SU-DHL-6 (cell line): Measurements from ENCODE around the gene SMARCC2.

ENCODE experiments used
- H2AFZ ChIP-seq: fragments of 200-600 bp; sonication (generic); 2 replicates; pipeline ENCODE4 v1.6.1; 2014; ENCODE audit warnings: low read depth, mild to moderate bottlenecking, moderate library complexity, mixed read lengths, antibody characterized with exemption, low read length; ENCODE audit not compliant: severe bottlenecking
- H3F3A ChIP-seq: fragments of 200-600 bp; shearing (Covaris generic); 2 replicates; pipeline ENCODE4 v1.6.0; 2016; ENCODE audit warnings: antibody characterized with exemption, mild to moderate bottlenecking; ENCODE audit not compliant: insufficient read depth
- H3K27ac ChIP-seq: fragments of 200-600 bp; sonication (generic); 2 replicates; pipeline ENCODE4 v1.5.1; 2016; ENCODE audit warnings: low read depth, mild to moderate bottlenecking, low read length, moderate library complexity, mixed read lengths
- H3K27me3 ChIP-seq: fragments of 200-600 bp; sonication (generic), shearing (Covaris generic); 2 replicates; pipeline ENCODE4 v1.6.0; 2014; ENCODE audit warnings: mild to moderate bottlenecking, low read length
- H3K36me3 ChIP-seq: fragments of 200-600 bp; sonication (generic); 2 replicates; pipeline ENCODE4 v1.6.1; 2014; ENCODE audit warnings: mild to moderate bottlenecking, low read length, mixed read lengths
- H3K4me2 ChIP-seq: fragments of 300-600, 200-600 bp; shearing (Covaris generic), sonication (generic); 2 replicates; pipeline ENCODE4 v1.6.0; 2014; ENCODE audit warnings: low read length, low read depth, mild to moderate bottlenecking; ENCODE audit not compliant: poor library complexity, severe bottlenecking
- H3K4me3 ChIP-seq: fragments of 200-600 bp; sonication (generic); 2 replicates; pipeline ENCODE4 v1.5.1; 2014; ENCODE audit warnings: antibody characterized with exemption, low read length, mild to moderate bottlenecking, mixed read lengths; ENCODE audit not compliant: insufficient read depth, poor library complexity, severe bottlenecking
- H3K79me2 ChIP-seq: fragments of 200-600 bp; sonication (generic); 2 replicates; pipeline ENCODE4 v1.6.1; 2014; ENCODE audit warnings: mild to moderate bottlenecking, low read length, moderate library complexity; ENCODE audit not compliant: insufficient read depth
- H3K9ac ChIP-seq: fragments of 200-600 bp; sonication (generic); 2 replicates; pipeline ENCODE4 v1.7.0; 2014; ENCODE audit warnings: mild to moderate bottlenecking, low read length
- H3K9me2 ChIP-seq: fragments of 200-600 bp; sonication (generic); replicated peaks from 2 replicates; pipeline ENCODE4 v1.6.1; 2014; ENCODE audit warnings: low read length; ENCODE audit not compliant: insufficient read depth
- H3K9me3 ChIP-seq: fragments of 200-600 bp; sonication (generic); 2 replicates; pipeline ENCODE4 v1.6.1; 2014; ENCODE audit warnings: low read length, mixed read lengths; ENCODE audit not compliant: insufficient read depth
- H4K20me1 ChIP-seq: fragments of 200-600 bp; sonication (generic); 2 replicates; pipeline ENCODE4 v1.6.1; 2014; ENCODE audit warnings: low read depth, mild to moderate bottlenecking, antibody characterized with exemption, low read length, moderate library complexity, mixed read lengths
- CTCF ChIP-seq: fragments of 200-600 bp; sonication (generic); IDR thresholded peaks from one replicate; pipeline ENCODE4 v1.5.1; 2017; ENCODE audit warnings: antibody characterized with exemption, mild to moderate bottlenecking, low read length, moderate library complexity; ENCODE audit not compliant: insufficient read depth, poor library complexity, severe bottlenecking
- EZH2phosphoT487 ChIP-seq: fragments of 200-600 bp; sonication (generic), shearing (Covaris generic); conservative IDR thresholded peaks from 2 replicates; pipeline ENCODE4 v1.6.1; 2018; ENCODE audit warnings: mild to moderate bottlenecking, antibody characterized with exemption, low read length, moderate library complexity, mixed read lengths

Gene SMARCC2

GRCh38 chr12:56128670-56129205 is 60.5 kb downstream of the SMARCC2 start:
- peaks cover 24% of the 10 kb centered on the region for H3F3A ChIP-seq
- H3K9me3 ChIP-seq = no peaks in the 10 kb centered on the region
- H4K20me1 ChIP-seq = no peaks in the 10 kb centered on the region
- no peaks in the 10 kb centered on the region for H3K27me3 ChIP-seq
- H3K9ac ChIP-seq = peak overlapping the region; percentile 87
- peak overlapping the region; percentile 91 for H3K4me2 ChIP-seq
- no peak for TF ChIP-seq EZH2phosphoT487
- no peak for TF ChIP-seq CTCF
- H3K36me3 ChIP-seq = no peaks in the 10 kb centered on the region
- H3K9me2 ChIP-seq = no peaks in the 10 kb centered on the region
- peak overlapping the region; percentile 17 for H2AFZ ChIP-seq
- peak overlapping the region; percentile 80 for H3K4me3 ChIP-seq
- H3K79me2 ChIP-seq = peaks cover 15% of the 10 kb centered on the region; the same call in 1 of the 2 replicates
- peak overlapping the region; percentile 61 for H3K27ac ChIP-seq

GRCh38 chr12:56127888-56128669 is 61.2 kb downstream of the SMARCC2 start, which contains the start of gene ESYT1:
TSS of gene ESYT1 (plus strand) at chr12:56128267. CDS start at chr12:56128320, 53 bp downstream.
- no peaks in the 10 kb centered on the region for H3K9me3 ChIP-seq
- peaks cover 15% of the 10 kb centered on the region; the same call in 1 of the 2 replicates for H3K79me2 ChIP-seq
- H3K9me2 ChIP-seq = no peaks in the 10 kb centered on the region
- peaks cover 24% of the 10 kb centered on the region for H3F3A ChIP-seq
- peak within 1 kb of the TSS; percentile 17 for H2AFZ ChIP-seq
- no peak for TF ChIP-seq EZH2phosphoT487
- TF ChIP-seq CTCF = no peak
- H3K9ac ChIP-seq = peak within 1 kb of the TSS; percentile 87
- H3K4me2 ChIP-seq = peak within 1 kb of the TSS; percentile 91
- H3K27me3 ChIP-seq = no peaks in the 10 kb centered on the region
- H3K4me3 ChIP-seq = peak within 1 kb of the TSS; percentile 80
- H3K36me3 ChIP-seq = no peaks in the 10 kb centered on the region
- H3K27ac ChIP-seq = peak within 1 kb of the TSS; percentile 83
- no peaks in the 10 kb centered on the region for H4K20me1 ChIP-seq

- Histone ChIP-seq H2AFZ (no peak overlapping the region), H3K27ac (peak overlapping the region; percentile 83)
- TF ChIP-seq CTCF (no peak), EZH2phosphoT487 (no peak)
Measured at GRCh38 chr12:56127485-56127887, 61.8 kb downstream of the SMARCC2 start.

More at GRCh38 chr12:56127485-56127887, 61.8 kb downstream of the SMARCC2 start:
- Histone ChIP-seq H3K4me3 (peak overlapping the region; percentile 26), H3K27me3 (no peaks in the 10 kb centered on the region), H3K9ac (peak overlapping the region; percentile 50), H3K79me2 (peaks cover 15% of the 10 kb centered on the region; the same call in 1 of the 2 replicates), H3K9me2 (no peaks in the 10 kb centered on the region), H3F3A (peaks cover 24% of the 10 kb centered on the region), H3K36me3 (no peaks in the 10 kb centered on the region), H3K4me2 (peak overlapping the region; percentile 69), H4K20me1 (no peaks in the 10 kb centered on the region), H3K9me3 (no peaks in the 10 kb centered on the region)
